Activated CD4-positive, alpha-beta T cell treated with anti-CD3 and anti-CD28 coated beads, Interleukin-2, amount 10 ng/mL, durations not matched to agents 7 days and 5 days (primary cell): ENCODE data around the gene TAS2R39. TPM values are rescaled to one million over a fixed set of nuclear protein-coding genes. Genes with fewer than 3 reads are reported as not detected.
"Not testable (repeated sequence)": the region's sequence is repeated elsewhere in the genome, so short reads cannot be mapped to it uniquely, and the experiment has no call there.

Experiments used
- CTCF ChIA-PET: fragments of 350-600 bp; sonication (Branson Sonifier 250); formaldehyde crosslinking; loops from one replicate; lab custom pipeline; 2021; ENCODE audit warnings: antibody characterized with exemption; lab: Charles Lee
- POLR2A ChIA-PET: fragments of 350-600 bp; sonication (Branson Sonifier 250); formaldehyde crosslinking; loops from one replicate; lab custom pipeline; 2021; ENCODE audit warnings: antibody characterized with exemption; lab: Charles Lee
- DNase-seq: peaks from one replicate; pipeline ENCODE4 v3.0.0-alpha.2; 2020
- H3K27ac Mint-ChIP-seq: one replicate; pipeline ENCODE4 v1.8.0; 2021; ENCODE audit warnings: mild to moderate bottlenecking, moderate library complexity, mixed read lengths
- H3K27me3 Mint-ChIP-seq: one replicate; pipeline ENCODE4 v1.8.0; 2021; ENCODE audit warnings: mixed read lengths
- H3K36me3 Mint-ChIP-seq: one replicate; pipeline ENCODE4 v1.8.0; 2021; ENCODE audit warnings: low read depth, mixed read lengths
- H3K4me1 Mint-ChIP-seq: one replicate; pipeline ENCODE4 v1.8.0; 2021; ENCODE audit warnings: mixed read lengths
- H3K4me3 Mint-ChIP-seq: one replicate; pipeline ENCODE4 v1.8.0; 2021; ENCODE audit warnings: mild to moderate bottlenecking, moderate library complexity, mixed read lengths
- H3K9me3 Mint-ChIP-seq: one replicate; pipeline ENCODE4 v1.8.0; 2021; ENCODE audit warnings: mixed read lengths
- total RNA-seq, 2 experiments: library from RNA; stranded (reverse); gene quantifications; one replicate each; pipeline ENCODE4 v1.2.3, GENCODE V29; 2021

Gene TAS2R39
- total RNA-seq, 2 experiments from 2014 or later = not detected

GRCh38 chr7:143193880-143194279, 10.7 kb downstream of the TAS2R39 start:
- H3K36me3 Mint-ChIP-seq = no peaks in the 10 kb centered on the region
- no peak overlapping the region for H3K27ac Mint-ChIP-seq
- no peaks in the 10 kb centered on the region for H3K9me3 Mint-ChIP-seq
- H3K27me3 Mint-ChIP-seq = peaks cover 12% of the 10 kb centered on the region
- H3K4me3 Mint-ChIP-seq = no peak overlapping the region
- CTCF ChIA-PET = no interaction called here
- POLR2A ChIA-PET = no interaction called here
- no peak for DNase-seq
- H3K4me1 Mint-ChIP-seq = no peaks in the 10 kb centered on the region

- ChIA-PET CTCF (no interaction called here), POLR2A (no interaction called here)
- Mint-ChIP-seq H3K4me1 (no peaks in the 10 kb centered on the region), H3K36me3 (no peaks in the 10 kb centered on the region), H3K27ac (no peak overlapping the region), H3K27me3 (peaks cover 25% of the 10 kb centered on the region), H3K9me3 (no peaks in the 10 kb centered on the region), H3K4me3 (no peak overlapping the region)
- no peak for DNase-seq
These were observed 15.8 kb downstream of the TAS2R39 start for GRCh38 chr7:143199040-143199439.

GRCh38 chr7:143202161-143202560, 18.9 kb downstream of the TAS2R39 start:
- H3K4me1 Mint-ChIP-seq = peaks cover 16% of the 10 kb centered on the region
- H3K4me3 Mint-ChIP-seq = no peak overlapping the region
- ChIA-PET CTCF (no interaction called here), POLR2A (no interaction called here)
- H3K27me3 Mint-ChIP-seq = peaks cover 32% of the 10 kb centered on the region
- no peak for DNase-seq
- H3K27ac Mint-ChIP-seq = no peak overlapping the region
- H3K36me3 Mint-ChIP-seq = no peaks in the 10 kb centered on the region
- no peaks in the 10 kb centered on the region for H3K9me3 Mint-ChIP-seq

GRCh38 chr7:143203386-143203785, 20.2 kb downstream of the TAS2R39 start:
- CTCF ChIA-PET = interaction anchor here (0.9 to 4.0 kb wide), 3 partner anchors 11 to 45 kb away, joined by 3 to 18 read pairs (median 3); no protein-coding TSS in a partner anchor
- Mint-ChIP-seq H3K4me3 (no peak overlapping the region), H3K4me1 (peaks cover 16% of the 10 kb centered on the region), H3K36me3 (no peaks in the 10 kb centered on the region), H3K9me3 (no peaks in the 10 kb centered on the region), H3K27me3 (peaks cover 25% of the 10 kb centered on the region), H3K27ac (no peak overlapping the region)
- POLR2A ChIA-PET = no interaction called here
- DNase-seq = no peak

- no peak overlapping the region for H3K27ac Mint-ChIP-seq
- DNase-seq = peak; percentile 24
- H3K27me3 Mint-ChIP-seq = peaks cover 18% of the 10 kb centered on the region
- no peaks in the 10 kb centered on the region for H3K9me3 Mint-ChIP-seq
- POLR2A ChIA-PET = no interaction called here
- CTCF ChIA-PET = interaction anchor here (4.0 kb wide), 1 partner anchor 9 kb away, joined by 18 read pairs; no protein-coding TSS in a partner anchor
- H3K4me1 Mint-ChIP-seq = peaks cover 16% of the 10 kb centered on the region
- H3K4me3 Mint-ChIP-seq = no peak overlapping the region
- H3K36me3 Mint-ChIP-seq = no peaks in the 10 kb centered on the region
These were observed 22.5 kb downstream of the TAS2R39 start for GRCh38 chr7:143205560-143206293.

- Mint-ChIP-seq H3K4me1 (peaks cover 9% of the 10 kb centered on the region), H3K36me3 (no peaks in the 10 kb centered on the region), H3K4me3 (no peak overlapping the region), H3K27ac (no peak overlapping the region), H3K9me3 (no peaks in the 10 kb centered on the region), H3K27me3 (peaks cover 5% of the 10 kb centered on the region)
- POLR2A ChIA-PET = no interaction called here
- no peak for DNase-seq
- CTCF ChIA-PET = no interaction called here
These were observed 27.3 kb downstream of the TAS2R39 start for GRCh38 chr7:143210541-143210940.

GRCh38 chr7:143213478-143213877, 30.3 kb downstream of the TAS2R39 start:
- H3K4me1 Mint-ChIP-seq, POLR2A ChIA-PET, DNase-seq, H3K9me3 Mint-ChIP-seq, H3K36me3 Mint-ChIP-seq, H3K27me3 Mint-ChIP-seq, H3K4me3 Mint-ChIP-seq, H3K27ac Mint-ChIP-seq: not testable (repeated sequence)
- CTCF ChIA-PET = interaction anchor here (2.0 kb wide), 2 partner anchors 9 to 205 kb away, joined by 18 to 26 read pairs; no protein-coding TSS in a partner anchor

GRCh38 chr7:143214789-143215679, 31.8 kb downstream of the TAS2R39 start:
- H3K27me3 Mint-ChIP-seq = peaks cover 6% of the 10 kb centered on the region
- no peak overlapping the region for H3K27ac Mint-ChIP-seq
- ChIA-PET CTCF (interaction anchor here (0.5 to 2.3 kb wide), 32 partner anchors 9 to 837 kb away, joined by 3 to 26 read pairs (median 3); no protein-coding TSS in a partner anchor), POLR2A (no interaction called here)
- no peak overlapping the region for H3K4me3 Mint-ChIP-seq
- peak; percentile 78 for DNase-seq
- no peaks in the 10 kb centered on the region for H3K9me3 Mint-ChIP-seq
- H3K36me3 Mint-ChIP-seq = no peaks in the 10 kb centered on the region
- H3K4me1 Mint-ChIP-seq = no peaks in the 10 kb centered on the region

- Mint-ChIP-seq H3K4me1 (no peaks in the 10 kb centered on the region), H3K27me3 (peaks cover 6% of the 10 kb centered on the region), H3K36me3 (no peaks in the 10 kb centered on the region), H3K27ac (no peak overlapping the region), H3K4me3 (no peak overlapping the region), H3K9me3 (no peaks in the 10 kb centered on the region)
- DNase-seq = no peak
- ChIA-PET CTCF (interaction anchor here (1.0 to 2.3 kb wide), 7 partner anchors 8 to 212 kb away, joined by 3 to 18 read pairs (median 4); no protein-coding TSS in a partner anchor), POLR2A (no interaction called here)
These were observed 32.9 kb downstream of the TAS2R39 start for GRCh38 chr7:143216151-143216550.

GRCh38 chr7:143216686-143217085, 33.5 kb downstream of the TAS2R39 start:
- Mint-ChIP-seq H3K27ac (no peak overlapping the region), H3K36me3 (no peaks in the 10 kb centered on the region), H3K27me3 (peaks cover 11% of the 10 kb centered on the region), H3K4me3 (no peak overlapping the region), H3K9me3 (no peaks in the 10 kb centered on the region), H3K4me1 (no peaks in the 10 kb centered on the region)
- POLR2A ChIA-PET = no interaction called here
- CTCF ChIA-PET = interaction anchor here (0.9 to 1.6 kb wide), 3 partner anchors 24 to 209 kb away, joined by 3 to 6 read pairs (median 4); no protein-coding TSS in a partner anchor
- no peak for DNase-seq

- Mint-ChIP-seq H3K4me1 (no peaks in the 10 kb centered on the region), H3K27ac (no peak overlapping the region), H3K27me3 (peaks cover 21% of the 10 kb centered on the region), H3K4me3 (no peak overlapping the region), H3K36me3 (no peaks in the 10 kb centered on the region), H3K9me3 (no peaks in the 10 kb centered on the region)
- ChIA-PET CTCF (interaction anchor here (0.6 to 1.6 kb wide), 4 partner anchors 23 to 202 kb away, joined by 3 to 6 read pairs (median 3); no protein-coding TSS in a partner anchor), POLR2A (no interaction called here)
- no peak for DNase-seq
These were observed 34.6 kb downstream of the TAS2R39 start for GRCh38 chr7:143217806-143218205.

GRCh38 chr7:143221286-143221685, 38.1 kb downstream of the TAS2R39 start:
- Mint-ChIP-seq H3K27ac (no peak overlapping the region), H3K4me1 (no peaks in the 10 kb centered on the region), H3K9me3 (no peaks in the 10 kb centered on the region), H3K36me3 (no peaks in the 10 kb centered on the region), H3K4me3 (no peak overlapping the region), H3K27me3 (peaks cover 33% of the 10 kb centered on the region)
- DNase-seq = no peak
- ChIA-PET POLR2A (interaction anchor here (0.7 kb wide), 1 partner anchor 47 kb away, joined by 4 read pairs; no protein-coding TSS in a partner anchor), CTCF (interaction anchor here (0.6 to 1.5 kb wide), 4 partner anchors 19 to 1115 kb away, joined by 3 to 10 read pairs (median 3); no protein-coding TSS in a partner anchor)
